Upper lobe of left lung (tissue), 4 donors: ENCODE data around the gene NADK.
"Not testable (repeated sequence)": the region's sequence is repeated elsewhere in the genome, so short reads cannot be mapped to it uniquely, and the experiment has no call there.

Experiments
- POLR2A ChIP-seq, 4 donors: fragments of 450-650 bp; IDR thresholded peaks; one replicate each; pipeline ENCODE4 v1.5.1; 2016 to 2017; ENCODE audit warnings: antibody characterized with exemption in 4 of 4, mild to moderate bottlenecking in 2 of 4
- POLR2AphosphoS5 ChIP-seq, 2 donors: sonication (generic); formaldehyde crosslinking; IDR thresholded peaks; one replicate each; pipeline ENCODE4 v1.5.1; 2017; ENCODE audit warnings: antibody characterized with exemption in 2 of 2

DNA sequence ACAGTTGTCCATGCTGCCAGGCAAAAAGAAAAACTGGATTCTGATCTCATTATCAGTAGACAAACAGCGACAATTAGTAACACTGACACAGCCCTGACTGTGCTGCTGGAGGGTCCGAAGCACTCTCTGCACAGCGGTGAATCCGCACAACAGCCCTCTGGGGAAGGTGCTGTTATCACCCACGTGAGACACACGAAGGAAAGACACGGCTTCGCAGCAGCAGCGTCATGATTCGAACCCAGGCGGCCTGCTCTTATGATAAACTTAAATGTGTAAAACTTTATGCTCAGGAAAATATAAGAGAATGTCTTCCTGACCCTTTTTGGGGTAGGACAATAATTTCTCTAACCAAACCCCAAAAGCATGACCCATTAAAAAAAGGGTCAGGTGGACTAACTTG lies 35.7 kb downstream of the NADK start:
- not testable (repeated sequence) for TF ChIP-seq POLR2AphosphoS5, POLR2A (IDR thresholded peaks at IDR 0.05)
